B cell (primary cell): ENCODE data around the gene ZNF287. TPM values are rescaled to one million over a fixed set of nuclear protein-coding genes. Genes with fewer than 3 reads are reported as not detected.

Experiments
- ATAC-seq: fragments of 200-7000 bp; cut with Tn5 transposase; one replicate; pipeline ENCODE4 v1.10.0; 2021; ENCODE audit warnings: low read depth, mild to moderate bottlenecking, moderate number of reproducible peaks, moderate library complexity
- CTCF ChIA-PET: fragments of 350-600 bp; sonication (Branson Sonifier 250); formaldehyde crosslinking; loops from one replicate; lab custom pipeline; 2021; ENCODE audit warnings: antibody characterized with exemption, inconsistent platforms; lab: Charles Lee
- POLR2A ChIA-PET: fragments of 350-600 bp; sonication (Branson Sonifier 250); formaldehyde crosslinking; loops from one replicate; lab custom pipeline; 2021; ENCODE audit warnings: antibody characterized with exemption; lab: Charles Lee
- DNase-seq: peaks from one replicate; pipeline ENCODE4 v3.0.0; 2013
- H2AFZ ChIP-seq: 2 replicates; pipeline ENCODE4 v1.6.1; 2012; ENCODE audit warnings: mild to moderate bottlenecking, low read depth, low read length; ENCODE audit not compliant: insufficient read depth, poor library complexity, severe bottlenecking
- H3K27ac ChIP-seq, 2 donors: 1 replicate in 1 of 2; 2 replicates in 1 of 2; pipeline ENCODE4 v1.5.1; 2012 to 2013; ENCODE audit warnings: low read length in 2 of 2, mild to moderate bottlenecking in 2 of 2, moderate library complexity in 1 of 2
- H3K27me3 ChIP-seq, 4 experiments: fragments of 200-600 bp in 1 of 4; sonication (generic) in 1 of 4; replicated peaks in 1 of 4; 1 replicate in 2 of 4; 2 replicates in 2 of 4; pipeline versions ENCODE4 v1.6.1 to v1.7.0; 2013 to 2016; ENCODE audit warnings: low read length in 3 of 4, mild to moderate bottlenecking in 2 of 4, mixed read lengths in 1 of 4, moderate library complexity in 1 of 4; ENCODE audit not compliant: insufficient read depth in 4 of 4, control insufficient read depth in 3 of 4; ENCODE audit errors: control extremely low read depth in 1 of 4
- H3K36me3 ChIP-seq, 2 experiments: replicated peaks in 1 of 2; 1 replicate in 1 of 2; 2 replicates in 1 of 2; pipeline versions ENCODE4 v1.6.1 to v1.7.1; 2013; ENCODE audit warnings: low read length in 1 of 2; ENCODE audit not compliant: insufficient read depth in 2 of 2, control insufficient read depth in 1 of 2; ENCODE audit errors: control extremely low read depth in 1 of 2, extremely low read depth in 1 of 2
- H3K4me1 ChIP-seq, 2 donors: fragments of 200-600 bp in 1 of 2; sonication (generic) in 1 of 2; 1 replicate in 1 of 2; 2 replicates in 1 of 2; pipeline versions ENCODE4 v1.5.1 to v1.6.1; 2013 to 2017; ENCODE audit warnings: low read length in 2 of 2; ENCODE audit not compliant: control insufficient read depth in 2 of 2, insufficient read depth in 2 of 2
- H3K4me2 ChIP-seq: replicated peaks from 2 replicates; pipeline ENCODE3; 2012; ENCODE audit warnings: mild to moderate bottlenecking, low read depth, low read length; ENCODE audit not compliant: poor library complexity, severe bottlenecking
- H3K4me3 ChIP-seq, 5 experiments: fragments of 200-600 bp in 1 of 5; sonication (generic) in 1 of 5; 1 replicate in 3 of 5; 2 replicates in 2 of 5; pipeline versions ENCODE4 v1.5.1 to v1.7.0; 2011 to 2016; ENCODE audit warnings: low read length in 4 of 5, mild to moderate bottlenecking in 4 of 5, low read depth in 2 of 5, control low read depth in 1 of 5, moderate library complexity in 1 of 5; ENCODE audit not compliant: insufficient read depth in 1 of 5; ENCODE audit errors: control extremely low read depth in 1 of 5, extremely low read depth in 1 of 5
- H3K79me2 ChIP-seq: fragments of 200-600 bp; sonication (generic); one replicate; pipeline ENCODE4 v1.6.0; 2016; ENCODE audit warnings: low read length; ENCODE audit not compliant: control insufficient read depth, insufficient read depth
- H3K9ac ChIP-seq: fragments of 200-600 bp; sonication (generic); 2 replicates; pipeline ENCODE4 v1.6.1; 2017; ENCODE audit warnings: mild to moderate bottlenecking, low read length, moderate library complexity
- H3K9me3 ChIP-seq, 3 donors: one replicate each; pipeline versions ENCODE4 v1.6.1 to v1.7.1; 2013; ENCODE audit warnings: low read length in 2 of 3; ENCODE audit not compliant: control insufficient read depth in 2 of 3, insufficient read depth in 1 of 3; ENCODE audit errors: control extremely low read depth in 1 of 3
- H4K20me1 ChIP-seq: 2 replicates; pipeline ENCODE4 v1.6.0; 2012; ENCODE audit warnings: mild to moderate bottlenecking, low read length; ENCODE audit not compliant: insufficient read depth, control insufficient read depth, poor library complexity, severe bottlenecking
- H3K27ac Mint-ChIP-seq: one replicate; pipeline ENCODE4 v1.8.0; 2021; ENCODE audit warnings: mixed read lengths
- H3K27me3 Mint-ChIP-seq: one replicate; pipeline ENCODE4 v1.8.0; 2021; ENCODE audit warnings: mixed read lengths
- H3K4me1 Mint-ChIP-seq: one replicate; pipeline ENCODE4 v1.8.0; 2021; ENCODE audit warnings: mixed read lengths
- H3K4me3 Mint-ChIP-seq: one replicate; pipeline ENCODE4 v1.8.0; 2021; ENCODE audit warnings: mixed read lengths
- H3K9me3 Mint-ChIP-seq: one replicate; pipeline ENCODE4 v1.8.0; 2022; ENCODE audit warnings: mixed read lengths; ENCODE audit not compliant: insufficient read depth
- CTCF ChIP-seq: fragments of 200-600 bp; IDR thresholded peaks from one replicate; pipeline ENCODE4 v1.8.0; 2022; ENCODE audit warnings: antibody characterized with exemption, mild to moderate bottlenecking
- EZH2 ChIP-seq: IDR thresholded peaks from 2 replicates; pipeline ENCODE4 v1.6.1; 2012; ENCODE audit warnings: borderline replicate concordance, low read depth, mild to moderate bottlenecking, moderate library complexity, low read length; ENCODE audit not compliant: insufficient read depth, poor library complexity, severe bottlenecking
- WGBS: methylation state at CpG from one replicate; pipeline ENCODE4 v1.1.5; 2013; ENCODE audit warnings: missing lambda C conversion rate; ENCODE audit not compliant: insufficient coverage; 5-methylcytosine and 5-hydroxymethylcytosine counted together
- intact Hi-C: fragments of 100-400 bp; cut with micrococcal nuclease; formaldehyde crosslinking; loops from one replicate; pipeline ENCODE4 v1.10.0; 2022
- polyA plus RNA-seq: library from polyadenylated mRNA; depleted of rRNA; stranded (reverse); fragments of >200 nt; gene quantifications from 2 replicates; pipeline ENCODE4 v1.2.3, GENCODE V29; 2012
- total RNA-seq, 2 donors: library from RNA; stranded (reverse); fragments of 120-200 nt in 1 of 2; gene quantifications; 1 replicate in 1 of 2; 2 replicates in 1 of 2; pipeline versions ENCODE4 v1.2.3 to v1.2.4, GENCODE V29; 2013 to 2022

The ZNF287 gene
- total and polyA plus RNA-seq, 2 donors (not counting 1 experiment from before 2014, with no cell fraction given), result 4.2 to 19.3 TPM

DNA sequence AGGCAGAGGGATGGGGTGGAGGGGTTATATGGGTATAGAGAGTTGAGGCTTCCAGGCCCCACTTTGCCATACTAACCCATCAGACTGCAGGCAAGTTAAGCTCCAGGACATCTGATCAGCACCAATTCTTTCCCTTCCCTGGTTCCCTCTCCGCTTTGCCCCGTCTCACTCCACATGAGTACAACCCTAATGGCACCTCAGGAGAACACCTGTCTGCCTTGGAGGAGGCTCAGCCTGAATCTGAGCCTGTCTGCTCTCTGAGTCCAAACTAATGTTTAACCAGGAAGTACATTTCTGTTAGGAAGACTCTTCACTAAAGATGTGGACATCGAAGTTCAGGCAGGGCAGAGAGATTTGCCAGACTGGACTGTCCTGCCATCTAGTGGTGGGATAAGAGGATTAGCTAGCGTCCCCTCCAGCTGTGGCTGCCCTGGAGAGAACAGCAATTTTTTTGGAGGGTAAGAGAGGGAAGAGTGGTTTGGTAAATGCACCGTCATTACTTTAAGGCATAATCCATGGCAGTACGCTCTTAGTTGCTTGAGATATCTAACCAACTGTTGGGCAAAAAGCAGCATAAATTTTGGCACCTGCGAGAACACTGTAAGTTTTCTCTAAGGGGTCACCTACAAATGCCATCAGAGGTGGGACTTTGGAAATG, 47.8 kb downstream of the ZNF287 start:
- H3K36me3 ChIP-seq, result no peaks in the 10 kb centered on the region
- no peaks in the 10 kb centered on the region for H3K9me3 ChIP-seq
- peaks cover 0 to 18% (median 7%) of the 10 kb centered on the region in 4 experiments for H3K27me3 ChIP-seq
- Mint-ChIP-seq H3K9me3 (no peaks in the 10 kb centered on the region), H3K27me3 (peaks cover 51% of the 10 kb centered on the region), H3K27ac (no peak overlapping the region), H3K4me1 (peaks cover 7% of the 10 kb centered on the region), H3K4me3 (no peak overlapping the region)
- no peaks in the 10 kb centered on the region for H4K20me1 ChIP-seq
- ChIA-PET CTCF (interaction anchor here (0.5 to 7.2 kb wide), 38 partner anchors 10 to 692 kb away, joined by 3 to 158 read pairs (median 4); partner anchors contain the start of genes CENPV, TRPV2 and UBB), POLR2A (interaction anchor here (0.6 to 1.1 kb wide), 2 partner anchors 9 to 191 kb away, joined by 3 to 5 read pairs; no protein-coding TSS in a partner anchor)
- ATAC-seq (peak; percentile 88), DNase-seq (peak; percentile 80)
- H3K4me2 ChIP-seq, result peak overlapping the region; percentile 16
- whole genome bisulfite sequencing, result 41% methylated on average over 7 of the region's 7 CpGs
- no peak overlapping the region for H3K4me3 ChIP-seq
- TF ChIP-seq CTCF (peak; percentile 86), EZH2 (no peak)
- no peaks in the 10 kb centered on the region for H3K79me2 ChIP-seq
- intact Hi-C loops, result loop anchor here (1.0 to 5.0 kb wide), 3 partner anchors 68 to 304 kb away; partner anchors contain the start of genes NCOR1 and PIGL
- H3K9ac ChIP-seq, result no peak overlapping the region
- H2AFZ ChIP-seq, result peak overlapping the region; percentile 67
- no peak overlapping the region for H3K27ac ChIP-seq
- peaks cover 0 to 4% of the 10 kb centered on the region in 2 donors for H3K4me1 ChIP-seq

DNA sequence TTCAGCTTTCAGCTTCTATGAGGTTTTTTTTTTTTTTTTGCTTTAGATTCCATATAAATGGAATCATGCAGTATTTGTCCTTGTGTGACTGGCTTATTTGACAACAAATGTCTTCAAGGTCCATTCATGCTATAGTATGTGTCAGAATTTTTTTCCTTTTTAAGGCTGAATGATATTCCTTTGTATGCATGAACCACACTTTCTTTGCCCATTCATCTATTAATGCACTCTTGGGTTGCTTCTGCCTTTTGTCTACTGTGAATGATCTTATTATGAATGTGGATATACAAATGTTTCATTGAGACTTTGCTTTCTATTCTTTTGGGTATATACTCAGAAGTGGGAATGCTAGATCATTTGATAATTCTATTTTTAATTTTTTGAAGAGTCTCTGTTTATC, 50.0 kb downstream of the ZNF287 start:
- H3K9me3 ChIP-seq, result no peaks in the 10 kb centered on the region
- no peak overlapping the region for H3K4me2 ChIP-seq
- no peaks in the 10 kb centered on the region for H3K79me2 ChIP-seq
- H4K20me1 ChIP-seq, result no peaks in the 10 kb centered on the region
- no peak overlapping the region for H3K27ac ChIP-seq
- no peaks in the 10 kb centered on the region for H3K9me3 Mint-ChIP-seq
- ATAC-seq, result no peak
- H3K9ac ChIP-seq, result no peak overlapping the region
- TF ChIP-seq EZH2 (no peak), CTCF (no peak)
- DNase-seq, result no peak
- CTCF ChIA-PET, result interaction anchor here (0.6 to 7.2 kb wide), 3 partner anchors 9 to 153 kb away, joined by 3 to 158 read pairs (median 27); no protein-coding TSS in a partner anchor
- POLR2A ChIA-PET, result no interaction called here
- H3K27me3 ChIP-seq, result peaks cover 0 to 28% (median 10%) of the 10 kb centered on the region in 4 experiments
- H3K36me3 ChIP-seq, result no peaks in the 10 kb centered on the region
- no peak overlapping the region for H3K4me3 ChIP-seq
- no peak overlapping the region for H3K4me3 Mint-ChIP-seq
- H2AFZ ChIP-seq, result no peak overlapping the region
- no peak overlapping the region for H3K27ac Mint-ChIP-seq
- H3K4me1 ChIP-seq, result peaks cover 0 to 4% of the 10 kb centered on the region in 2 donors
- intact Hi-C loops, result no loop called here
- peaks cover 3% of the 10 kb centered on the region for H3K4me1 Mint-ChIP-seq
- peaks cover 61% of the 10 kb centered on the region for H3K27me3 Mint-ChIP-seq
